Globus pallidus (tissue), 1 donor: Measurements from ENCODE around the gene EXOC2.

Experiments used
- DNase-seq: peaks from one replicate; pipeline ENCODE4 v3.0.0-alpha.2; 2015; ENCODE audit warnings: low spot score

EXOC2 gene

GRCh38 chr6:465531-466348, 227.2 kb downstream of the EXOC2 start:
- DNase-seq: no peak

- DNase-seq: no peak
These were observed 236.1 kb downstream of the EXOC2 start for GRCh38 chr6:456887-457286.

DNA sequence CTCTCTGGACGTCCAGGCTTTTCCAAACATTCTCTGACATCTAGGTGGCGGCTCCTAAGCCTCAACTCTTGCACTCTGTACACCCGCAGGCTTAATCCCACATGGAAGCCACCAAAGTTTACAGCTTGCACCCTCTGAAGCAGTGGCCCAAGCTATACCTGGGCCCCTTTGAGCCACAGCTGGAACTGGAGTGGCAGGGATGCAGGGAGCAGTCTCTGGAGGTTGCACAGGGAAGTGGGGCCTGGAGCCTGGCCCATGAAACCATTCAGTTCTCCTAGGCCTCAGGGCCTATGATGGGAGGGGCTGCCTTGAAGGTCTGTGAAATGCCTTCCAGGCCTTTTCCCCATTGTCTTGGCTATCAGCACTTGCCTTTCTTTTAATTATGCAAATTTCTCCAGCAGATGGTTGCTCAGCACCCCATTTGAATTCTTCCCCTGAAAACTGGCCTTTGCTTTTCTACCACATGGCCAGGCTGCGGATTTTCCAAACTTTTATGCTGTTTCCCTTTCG, 236.5 kb downstream of the EXOC2 start:
- DNase-seq: no peak

- no peak for DNase-seq
These were observed 237.1 kb downstream of the EXOC2 start for GRCh38 chr6:455835-456234.

DNA sequence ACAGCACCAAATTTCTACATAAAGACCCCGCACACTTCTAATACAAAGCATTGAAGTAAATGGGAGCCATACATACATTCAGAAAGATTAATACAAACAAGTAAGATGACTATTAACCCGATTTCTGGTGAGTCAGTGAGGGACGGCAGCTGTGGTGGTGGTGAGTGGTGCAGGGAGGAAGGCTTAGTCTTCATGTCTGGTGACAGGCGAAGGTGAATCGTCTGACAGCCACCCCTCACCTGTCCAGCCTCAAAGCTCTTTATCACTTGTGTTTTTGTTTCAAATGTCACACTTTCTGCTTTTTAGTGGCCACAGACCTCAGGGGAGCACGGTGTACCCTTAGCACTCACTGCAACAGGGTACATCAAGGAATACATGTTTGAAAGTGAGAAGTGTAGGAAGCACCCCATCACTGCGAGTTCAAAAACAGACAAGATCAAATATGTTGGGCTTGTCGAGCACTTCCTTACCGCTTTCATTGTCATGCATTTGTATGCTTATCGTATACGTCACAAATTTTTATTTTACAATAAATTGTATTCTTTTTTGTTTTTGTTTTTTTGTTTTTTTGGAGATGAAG, 237.8 kb downstream of the EXOC2 start:
- no peak for DNase-seq

DNA sequence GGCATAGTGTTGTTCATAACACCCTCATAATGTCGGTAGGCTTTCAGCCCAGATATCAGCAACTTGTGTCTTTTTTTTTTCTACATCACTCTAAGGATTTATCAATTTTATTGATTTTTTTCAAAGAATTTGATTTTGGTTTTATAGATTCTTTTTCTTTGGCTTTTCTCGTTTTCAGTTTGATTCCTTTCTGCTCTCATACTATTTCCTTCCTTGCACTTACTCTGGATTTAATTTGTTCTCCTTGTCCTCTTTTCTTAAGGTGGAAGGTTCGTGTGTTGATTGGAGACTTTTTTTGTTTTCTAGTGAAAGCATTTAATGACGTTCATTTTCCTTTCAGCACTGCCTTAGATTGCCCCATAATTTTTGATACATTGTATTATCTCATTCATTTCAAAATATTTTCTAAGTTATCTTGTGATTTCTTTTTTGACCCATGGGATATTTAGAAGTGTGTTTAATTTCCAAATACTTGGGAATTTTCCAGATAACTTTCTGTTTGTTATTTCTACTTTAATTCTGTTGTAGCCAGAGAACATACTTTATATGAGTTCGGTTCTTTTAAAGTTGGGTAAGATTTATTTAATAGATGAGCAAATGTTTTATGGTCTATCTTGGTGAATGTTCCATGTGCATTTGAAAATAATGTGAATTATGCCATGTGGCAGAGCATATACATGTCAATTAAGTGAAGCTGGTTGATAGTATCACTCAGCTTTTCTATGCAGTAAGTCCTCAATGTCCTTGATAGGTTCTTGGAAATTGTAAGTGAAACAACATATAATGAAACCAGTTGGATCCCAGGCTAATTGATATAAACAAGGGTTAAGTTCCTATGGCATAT, 238.6 kb downstream of the EXOC2 start:
- no peak for DNase-seq

GRCh38 chr6:453152-453551, 239.8 kb downstream of the EXOC2 start:
- peak; percentile 89 for DNase-seq

DNA sequence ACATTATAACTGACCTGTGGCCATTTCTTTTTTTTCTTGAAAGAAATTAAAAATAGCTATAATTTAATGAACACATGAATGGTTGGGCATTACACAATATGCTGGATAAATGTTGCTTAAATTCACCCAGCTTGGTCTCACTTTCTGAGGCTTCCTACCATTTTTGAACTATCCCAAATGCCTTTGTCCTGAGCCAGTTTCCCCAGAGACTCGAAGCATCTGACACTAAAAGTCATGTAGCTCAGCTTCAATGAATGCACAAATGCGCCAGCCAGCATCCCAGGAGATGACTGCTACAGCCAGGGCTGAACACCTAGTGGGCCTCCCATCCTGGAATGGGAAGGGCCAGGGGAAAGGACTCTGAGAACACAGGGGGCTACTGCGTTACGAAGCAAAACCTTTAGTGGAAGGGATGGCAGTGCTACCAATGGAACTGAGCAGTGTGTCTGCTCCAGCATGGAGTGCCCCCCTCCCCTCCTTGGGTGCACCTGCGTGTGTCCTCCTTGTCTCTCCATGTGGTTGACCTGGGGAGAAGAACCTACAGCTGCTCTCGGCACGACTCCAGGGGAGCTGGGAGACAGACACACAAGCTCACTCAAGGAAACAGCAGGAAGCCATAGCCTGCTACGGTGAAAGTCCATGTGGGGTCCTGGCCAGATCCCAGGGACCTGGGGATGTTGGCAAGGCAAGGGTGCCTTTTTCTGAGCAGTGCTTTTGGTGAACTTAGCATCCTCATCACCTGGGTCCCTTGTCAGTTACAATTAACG, 240.5 kb downstream of the EXOC2 start:
- DNase-seq: peak; percentile 31

DNA sequence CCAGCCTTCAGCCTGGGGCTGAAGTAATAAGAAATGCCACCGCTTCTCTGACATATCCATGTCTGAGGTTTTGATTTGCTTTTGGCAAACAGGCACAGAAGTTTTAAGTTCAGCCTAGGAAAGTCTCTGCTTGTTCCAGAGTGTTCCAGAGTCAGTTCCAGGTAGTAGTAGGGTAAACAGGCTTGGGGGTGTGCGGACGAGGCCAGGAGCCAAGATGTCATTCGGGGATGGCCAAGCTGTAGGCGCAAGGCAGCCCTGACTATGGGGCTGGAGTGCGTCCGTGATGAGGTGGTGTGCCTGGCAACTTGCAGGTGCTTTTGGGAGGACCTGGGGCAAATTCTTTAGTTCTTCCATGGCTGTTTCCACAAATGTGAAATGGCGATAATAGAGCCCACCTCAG, 241.1 kb downstream of the EXOC2 start:
- no peak for DNase-seq

DNA sequence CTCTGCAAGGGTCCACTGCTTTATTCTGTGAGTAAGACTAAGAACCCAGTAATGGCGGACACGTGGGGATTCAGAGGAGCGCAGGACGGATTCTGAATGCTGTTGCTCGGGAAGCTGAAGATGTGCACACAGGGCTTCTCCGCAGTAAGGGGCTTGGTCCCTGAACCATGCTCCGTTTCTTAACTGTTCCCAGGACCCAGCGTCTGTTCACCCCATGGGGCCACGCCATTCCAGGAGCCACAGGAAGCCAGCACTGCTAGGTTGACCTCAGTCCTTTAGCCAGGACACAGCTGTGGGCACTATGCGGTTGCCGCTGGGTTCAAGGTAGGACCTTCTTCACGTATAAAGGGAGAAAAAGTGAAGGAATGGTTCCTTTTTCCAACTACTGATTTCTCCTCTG, 241.6 kb downstream of the EXOC2 start:
- DNase-seq: no peak

- DNase-seq: no peak
These were observed 243.2 kb downstream of the EXOC2 start for GRCh38 chr6:449486-450419.

DNA sequence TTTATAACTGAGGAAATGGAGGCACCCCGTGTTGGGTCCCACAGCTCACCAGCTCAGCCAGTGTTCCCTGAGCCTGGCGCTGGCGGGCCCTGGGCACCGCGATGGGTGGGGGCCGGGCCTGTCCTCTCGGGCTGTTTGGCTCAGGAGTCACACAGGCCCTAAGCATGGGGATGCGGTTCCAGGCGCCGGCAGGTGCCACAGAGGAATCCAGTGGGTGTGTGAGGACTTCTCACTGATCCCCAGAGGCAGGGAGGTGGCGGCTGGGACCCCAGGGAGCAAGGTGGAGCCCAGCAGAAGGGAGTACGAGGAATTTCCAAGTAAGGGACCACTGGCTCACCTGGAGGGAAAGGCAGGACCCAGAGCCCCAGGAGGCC, 243.9 kb downstream of the EXOC2 start:
- no peak for DNase-seq

GRCh38 chr6:448296-449056, 244.5 kb downstream of the EXOC2 start:
- no peak for DNase-seq

DNA sequence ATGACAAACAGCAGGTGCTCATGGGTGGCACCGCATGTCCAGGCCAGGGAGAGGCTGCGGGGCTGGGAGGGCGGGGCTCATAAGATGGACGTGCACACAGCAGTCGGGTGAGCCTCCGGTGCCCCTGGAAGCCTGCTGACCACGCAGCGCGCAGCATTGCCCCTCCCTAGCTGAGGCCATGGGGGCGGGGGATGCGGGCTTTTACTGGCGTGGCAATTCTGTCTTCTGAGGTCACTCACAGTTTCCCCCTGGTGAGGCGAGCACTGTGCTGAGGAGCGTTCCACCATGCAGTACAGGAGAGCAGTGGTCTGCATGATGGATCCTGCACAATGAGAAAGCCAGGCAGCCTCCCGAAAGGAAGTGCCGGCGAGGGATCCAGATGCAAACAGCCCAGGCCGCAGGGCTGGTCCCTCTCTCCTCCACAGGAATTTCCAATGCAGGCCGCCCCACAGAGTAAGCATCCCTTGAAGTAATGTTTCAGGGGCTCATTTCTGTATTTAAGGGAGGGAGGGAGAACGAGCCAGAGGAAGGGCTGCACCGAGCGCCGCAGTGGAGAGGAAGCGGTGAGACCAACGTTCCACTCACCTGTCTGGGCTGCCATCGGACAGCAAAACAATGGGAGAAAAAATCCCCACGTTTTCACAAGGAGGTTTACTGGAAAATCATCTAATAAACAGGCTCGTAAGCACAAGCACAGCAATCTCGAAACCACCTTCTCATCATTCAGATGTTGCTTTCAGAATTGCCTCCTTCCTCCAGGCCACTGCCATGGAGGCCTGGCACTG, 245.4 kb downstream of the EXOC2 start:
- no peak for DNase-seq

- no peak for DNase-seq
These were observed 246.2 kb downstream of the EXOC2 start for GRCh38 chr6:446418-447366.

- DNase-seq: no peak
These were observed 247.1 kb downstream of the EXOC2 start for GRCh38 chr6:445571-446417.

- no peak for DNase-seq
These were observed 248.2 kb downstream of the EXOC2 start for GRCh38 chr6:444653-445275.
